ENCODE measurements around the gene VAV2.

Gene VAV2

DNA sequence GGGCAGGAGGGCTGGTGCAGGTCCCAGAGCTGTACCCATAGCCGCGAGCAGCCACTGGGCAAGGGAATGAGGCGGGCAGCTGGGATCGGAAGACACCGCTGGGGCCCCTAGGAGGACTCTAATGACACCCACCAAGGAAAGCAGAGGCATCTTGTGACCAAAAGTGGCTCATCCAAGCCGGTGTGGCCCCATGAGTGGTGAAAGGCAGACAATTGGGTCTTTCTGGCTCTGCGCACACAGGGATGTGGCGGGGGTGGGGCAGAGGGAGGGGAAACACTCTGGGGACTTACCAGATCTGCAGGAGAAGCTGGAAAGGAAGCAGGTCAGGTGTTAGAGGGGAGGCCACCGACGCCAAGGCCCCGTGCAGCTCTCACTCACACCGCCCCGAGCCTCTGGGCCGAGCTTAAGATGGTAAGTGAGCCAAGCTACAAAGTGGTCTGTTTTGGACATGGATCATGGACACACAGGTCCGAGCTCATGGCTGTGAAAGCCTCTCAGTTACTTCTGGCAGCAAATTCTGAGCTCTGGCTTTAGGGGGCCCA, 211.6 kb downstream of the VAV2 start:
- TF ChIP-seq, protein P1, sequence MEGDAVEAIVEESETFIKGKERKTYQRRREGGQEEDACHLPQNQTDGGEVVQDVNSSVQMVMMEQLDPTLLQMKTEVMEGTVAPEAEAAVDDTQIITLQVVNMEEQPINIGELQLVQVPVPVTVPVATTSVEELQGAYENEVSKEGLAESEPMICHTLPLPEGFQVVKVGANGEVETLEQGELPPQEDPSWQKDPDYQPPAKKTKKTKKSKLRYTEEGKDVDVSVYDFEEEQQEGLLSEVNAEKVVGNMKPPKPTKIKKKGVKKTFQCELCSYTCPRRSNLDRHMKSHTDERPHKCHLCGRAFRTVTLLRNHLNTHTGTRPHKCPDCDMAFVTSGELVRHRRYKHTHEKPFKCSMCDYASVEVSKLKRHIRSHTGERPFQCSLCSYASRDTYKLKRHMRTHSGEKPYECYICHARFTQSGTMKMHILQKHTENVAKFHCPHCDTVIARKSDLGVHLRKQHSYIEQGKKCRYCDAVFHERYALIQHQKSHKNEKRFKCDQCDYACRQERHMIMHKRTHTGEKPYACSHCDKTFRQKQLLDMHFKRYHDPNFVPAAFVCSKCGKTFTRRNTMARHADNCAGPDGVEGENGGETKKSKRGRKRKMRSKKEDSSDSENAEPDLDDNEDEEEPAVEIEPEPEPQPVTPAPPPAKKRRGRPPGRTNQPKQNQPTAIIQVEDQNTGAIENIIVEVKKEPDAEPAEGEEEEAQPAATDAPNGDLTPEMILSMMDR (conservative IDR thresholded peaks at IDR 0.05): no peak
- no peak overlapping the region for H3K27ac ChIP-seq

- TF ChIP-seq, protein P1 (conservative IDR thresholded peaks at IDR 0.05): no peak
Observed at GRCh38 chr9:133779516-133780403, 212.4 kb downstream of the VAV2 start.

DNA sequence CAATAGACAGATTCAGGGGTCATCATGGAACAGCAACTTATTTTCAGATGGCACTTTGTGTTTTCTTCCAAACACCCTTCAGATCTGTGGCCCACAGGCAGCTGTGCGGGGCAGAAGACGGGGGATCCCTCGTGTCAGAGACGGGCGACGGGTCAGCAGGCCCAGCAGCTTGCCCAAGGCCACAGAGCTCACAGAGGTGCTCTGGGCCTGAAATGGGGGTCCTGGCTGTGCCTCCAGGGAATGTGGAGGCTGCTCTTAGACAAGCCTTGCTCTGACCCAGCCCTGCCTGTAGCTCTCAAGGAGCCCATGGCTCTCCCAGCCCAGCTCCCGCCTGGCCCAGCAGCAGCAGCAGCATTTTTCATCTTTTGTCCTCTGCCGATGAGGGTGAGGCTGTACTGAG, 213.0 kb downstream of the VAV2 start:
- no peak overlapping the region for H3K27ac ChIP-seq
- TF ChIP-seq, protein P1 (conservative IDR thresholded peaks at IDR 0.05): no peak

More at GRCh38 chr9:133779516-133780403, 212.4 kb downstream of the VAV2 start:
- no peak overlapping the region for H3K27ac ChIP-seq

DNA sequence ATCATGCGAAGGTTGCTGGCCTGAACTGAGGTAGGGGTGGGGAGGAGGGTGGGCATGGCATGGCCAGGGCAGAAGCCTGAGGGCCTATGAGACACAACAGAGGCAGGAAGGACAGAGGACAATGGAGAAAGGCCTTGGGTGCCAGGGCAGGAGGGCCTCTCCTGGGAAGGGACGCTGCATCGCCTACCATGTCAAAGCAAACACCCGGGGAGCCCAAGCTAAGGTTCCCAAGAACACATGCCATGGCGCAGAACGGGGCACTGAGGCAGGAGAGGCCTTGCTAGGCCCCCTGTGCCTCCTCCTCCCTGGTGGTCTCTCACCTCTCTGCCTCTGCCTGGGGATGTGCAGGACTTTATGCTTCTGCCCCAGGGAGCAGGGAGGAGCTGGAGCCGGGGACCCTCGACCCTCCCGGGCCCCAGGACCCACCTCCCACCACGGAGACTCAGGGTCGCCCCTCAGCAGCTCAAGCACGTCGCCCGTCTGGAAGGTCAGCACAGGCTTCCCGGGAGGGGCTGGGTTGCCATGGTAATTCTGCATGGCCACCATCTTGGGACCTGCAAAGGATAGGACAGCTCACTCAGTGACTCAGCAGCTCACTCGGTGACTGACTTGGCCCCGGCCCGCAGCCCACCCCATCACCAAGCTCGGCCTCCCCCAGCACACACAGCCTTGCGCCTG, 213.6 kb downstream of the VAV2 start:
- TF ChIP-seq, protein P1 (conservative IDR thresholded peaks at IDR 0.05): no peak
- H3K27ac ChIP-seq: no peak overlapping the region

- TF ChIP-seq, protein P1 (conservative IDR thresholded peaks at IDR 0.05): no peak
- no peak overlapping the region for H3K27ac ChIP-seq
Observed at GRCh38 chr9:133777871-133778270, 214.3 kb downstream of the VAV2 start.

DNA sequence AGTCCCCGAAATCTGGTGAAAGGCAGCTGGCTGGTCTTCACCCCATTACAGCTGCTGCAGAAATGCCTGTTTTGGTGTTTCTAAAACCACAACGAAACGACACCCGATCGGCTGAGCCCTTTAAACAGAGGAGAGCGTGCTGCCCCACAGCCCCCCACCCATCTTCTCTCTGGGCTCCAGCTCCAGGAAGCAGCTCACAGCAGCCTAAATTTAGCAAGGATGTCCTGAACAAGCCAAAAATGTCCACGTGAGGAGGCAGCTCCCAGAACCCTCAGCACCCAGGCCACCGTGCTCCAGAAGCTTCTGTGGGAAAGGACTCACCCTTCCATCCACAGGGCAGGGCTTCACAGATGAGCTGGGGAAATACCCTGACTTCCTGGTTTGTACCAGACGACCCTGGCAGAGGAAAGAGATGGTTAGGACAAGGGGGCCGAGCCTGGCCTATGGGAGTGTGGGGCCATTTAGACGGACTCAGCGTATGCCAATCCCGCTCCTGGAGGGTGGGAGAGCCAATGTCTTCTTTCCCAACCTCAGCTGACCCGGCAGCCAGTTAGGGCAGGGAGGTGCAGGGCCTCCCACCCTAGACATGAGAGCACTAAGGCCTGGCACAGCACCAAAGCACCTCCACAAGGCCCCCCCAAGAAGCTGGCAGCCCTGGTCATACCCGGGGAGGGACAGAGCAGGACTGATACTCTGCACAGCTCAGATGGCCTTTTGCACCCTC, 214.9 kb downstream of the VAV2 start:
- TF ChIP-seq, protein P1 (conservative IDR thresholded peaks at IDR 0.05): no peak
- H3K27ac ChIP-seq: no peak overlapping the region

All from VCaP (cell line).